ENCODE data around the gene GDF2.

GDF2 gene

DNA sequence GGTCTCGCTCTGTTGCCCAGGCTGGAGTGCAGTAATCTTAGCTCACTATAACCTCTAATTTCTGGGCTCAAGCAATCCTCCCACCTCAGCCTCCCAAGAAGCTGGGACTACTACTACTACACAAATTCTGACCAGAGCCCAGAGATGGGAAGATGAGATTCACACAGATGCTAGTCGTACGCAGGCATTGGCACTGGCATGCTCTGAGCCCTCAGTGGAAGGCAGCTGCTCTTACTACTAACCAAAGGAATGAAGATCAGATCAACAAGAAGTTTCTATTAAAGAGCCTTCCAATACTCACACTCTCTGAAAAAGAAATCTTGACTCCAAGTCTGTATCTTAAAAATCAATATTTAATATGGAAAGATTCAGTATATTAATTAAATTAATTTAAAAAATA lies 10.7 kb downstream of the GDF2 start:
- DNase-seq (ENCODE audit: low read depth in 2 of 2): no peak

DNA sequence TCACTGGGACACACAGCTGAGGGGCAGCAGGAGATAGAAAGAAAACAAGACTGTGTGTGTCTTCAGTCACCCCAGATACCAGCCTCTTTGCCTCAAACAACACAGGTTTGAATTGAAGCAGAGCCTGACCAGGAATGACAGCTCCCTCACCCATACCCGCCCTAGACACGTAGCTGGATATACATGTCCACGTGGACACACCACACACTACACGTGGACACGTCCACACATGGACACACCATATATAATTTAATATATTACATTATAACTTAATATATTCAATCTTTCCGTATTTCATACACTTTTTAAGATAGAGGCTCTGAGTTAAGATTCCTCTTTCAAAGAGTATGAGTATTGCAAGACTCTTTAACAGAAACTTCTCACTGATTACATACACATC lies 11.3 kb downstream of the GDF2 start:
- no peak for DNase-seq (ENCODE audit: low read depth in 2 of 2)

DNA sequence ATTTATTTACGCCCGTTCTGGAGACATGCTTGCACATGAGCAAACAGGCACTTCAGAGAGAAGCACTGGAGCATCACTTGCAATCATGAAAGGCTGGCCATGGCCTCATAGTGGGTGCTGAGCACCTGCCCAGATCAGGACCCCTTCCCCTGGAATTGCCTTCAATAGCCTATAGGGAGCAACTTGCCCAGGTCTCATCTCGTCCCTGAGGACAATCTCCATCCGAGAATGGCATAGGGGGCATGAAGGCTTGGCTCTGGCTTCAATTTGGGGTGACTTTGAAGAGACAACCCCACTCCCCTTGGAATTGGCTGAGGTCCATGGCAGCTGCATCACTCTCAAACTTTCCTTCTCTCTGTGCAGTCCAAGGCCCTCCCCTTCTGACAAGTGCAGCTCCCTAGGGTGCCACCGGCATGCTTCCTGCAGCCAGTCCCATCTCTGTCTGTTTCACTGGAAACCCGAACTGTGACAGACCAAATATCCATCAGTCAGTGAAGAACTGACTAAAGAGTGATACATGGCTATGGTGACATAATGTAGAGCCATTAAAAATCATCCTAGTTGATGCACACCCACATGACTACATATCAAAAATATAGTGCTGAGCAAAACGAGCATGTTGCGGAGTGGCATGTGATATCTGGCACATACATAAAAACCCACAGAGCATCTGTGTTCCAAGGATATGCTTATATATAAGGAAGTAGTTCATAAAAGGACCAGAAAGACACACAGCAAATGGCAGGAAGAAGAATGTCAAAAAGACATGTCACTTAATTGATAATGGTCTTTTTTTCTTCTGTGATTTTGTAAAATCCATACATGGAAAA lies 12.4 kb downstream of the GDF2 start:
- no peak for DNase-seq (ENCODE audit: low read depth in 2 of 2)

DNA sequence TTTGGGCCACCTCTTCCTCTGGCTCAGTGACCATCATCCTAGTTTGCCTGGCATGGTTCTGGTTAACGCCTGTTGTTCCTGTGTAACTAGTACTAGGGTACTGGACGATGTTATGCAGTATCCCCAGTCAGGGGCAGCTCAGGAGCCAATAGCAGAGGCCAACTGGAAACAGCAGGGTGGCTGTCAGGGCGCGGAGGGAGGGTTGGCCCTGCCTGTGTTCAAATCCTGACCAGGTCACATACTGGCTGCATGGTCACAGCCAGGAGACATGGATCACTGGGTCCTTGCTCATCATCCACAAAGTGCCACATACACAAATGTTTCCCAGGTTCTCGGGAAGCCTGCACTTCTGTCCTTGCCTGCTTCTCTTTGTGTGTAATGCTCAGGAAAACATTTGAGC lies 13.7 kb downstream of the GDF2 start:
- DNase-seq (ENCODE audit: low read depth in 2 of 2): no peak

DNA sequence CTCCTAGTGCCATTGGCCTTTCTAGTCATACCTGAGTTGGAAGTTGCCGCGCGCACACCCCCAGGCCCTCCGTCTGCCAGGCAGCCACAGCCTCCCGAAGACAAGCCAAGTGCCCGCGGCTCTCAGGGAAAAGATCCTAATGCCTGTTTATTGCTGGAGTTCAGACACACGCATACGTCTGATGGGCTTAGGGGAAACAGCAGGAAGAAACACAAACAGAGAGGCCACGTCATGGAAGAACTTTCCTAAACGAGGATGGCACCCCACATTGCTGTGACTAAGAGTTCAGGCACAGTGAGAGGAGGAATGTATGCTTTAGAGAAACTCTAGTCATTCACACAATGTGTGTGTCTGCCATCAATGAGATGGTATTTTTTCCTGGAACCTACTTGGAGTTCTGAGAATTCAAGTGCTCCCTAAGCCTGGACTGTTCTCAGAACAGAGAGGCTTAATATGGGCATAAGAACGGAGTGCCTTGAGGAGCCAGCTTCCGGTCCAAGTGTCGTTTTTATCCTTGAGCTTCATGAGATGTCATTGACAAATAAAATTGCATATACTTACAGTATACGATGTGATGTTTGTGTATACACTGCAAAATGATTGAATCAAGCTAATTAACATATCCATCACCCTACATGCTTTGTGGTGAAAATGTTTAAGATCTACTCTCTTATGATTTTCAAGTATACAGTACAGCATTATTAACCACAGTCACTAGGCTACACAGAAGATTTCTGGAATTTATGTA lies 14.3 kb downstream of the GDF2 start:
- DNase-seq (ENCODE audit: low read depth in 2 of 2): no peak

DNA sequence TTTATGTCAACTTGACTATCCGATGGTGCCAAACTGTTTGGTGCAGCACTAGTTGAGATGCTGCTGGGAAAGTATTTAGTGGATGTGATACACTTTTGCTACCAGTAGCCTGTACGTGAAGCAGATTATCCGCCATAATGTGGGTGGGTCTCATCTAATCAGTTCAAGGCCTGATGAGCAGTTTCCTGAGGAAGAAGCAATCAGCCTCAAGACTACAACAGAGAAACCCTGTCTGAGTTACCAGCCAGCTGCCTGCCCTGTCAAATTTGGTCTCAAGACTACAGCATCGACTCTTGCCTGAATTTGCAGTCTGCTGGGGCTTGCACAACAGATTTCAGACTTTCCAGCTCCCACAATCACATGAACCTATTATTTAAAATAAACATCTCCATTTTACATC lies 15.1 kb downstream of the GDF2 start:
- no peak for DNase-seq (ENCODE audit: low read depth in 2 of 2)

DNA sequence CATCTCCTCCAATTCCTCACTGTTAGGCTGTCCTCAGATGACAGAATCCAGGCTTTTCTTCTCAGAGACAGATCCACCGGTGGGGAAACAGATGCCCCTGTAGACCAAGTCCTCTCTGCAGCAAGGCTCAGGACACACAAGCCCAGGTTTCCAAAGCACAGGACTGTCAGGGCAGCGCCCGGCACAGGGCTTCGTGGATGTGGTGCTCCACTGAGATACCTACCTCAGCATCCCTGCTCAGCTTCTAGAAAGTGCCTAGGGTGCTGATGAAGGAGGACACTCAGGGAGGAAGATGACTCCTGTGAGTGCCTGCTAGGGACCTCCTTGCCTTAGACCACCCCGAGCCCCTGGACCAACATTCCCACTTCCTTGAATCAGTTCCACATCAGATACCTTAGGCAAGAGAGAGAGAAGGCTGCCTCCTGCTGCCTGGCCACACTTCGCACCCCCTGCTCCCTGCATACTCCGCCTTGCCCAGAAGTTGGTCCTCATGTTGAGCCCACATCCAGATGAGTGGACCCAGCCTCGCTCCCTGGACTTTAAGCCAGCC lies 17.0 kb downstream of the GDF2 start:
- DNase-seq (ENCODE audit: low read depth in 2 of 2): no peak

DNA sequence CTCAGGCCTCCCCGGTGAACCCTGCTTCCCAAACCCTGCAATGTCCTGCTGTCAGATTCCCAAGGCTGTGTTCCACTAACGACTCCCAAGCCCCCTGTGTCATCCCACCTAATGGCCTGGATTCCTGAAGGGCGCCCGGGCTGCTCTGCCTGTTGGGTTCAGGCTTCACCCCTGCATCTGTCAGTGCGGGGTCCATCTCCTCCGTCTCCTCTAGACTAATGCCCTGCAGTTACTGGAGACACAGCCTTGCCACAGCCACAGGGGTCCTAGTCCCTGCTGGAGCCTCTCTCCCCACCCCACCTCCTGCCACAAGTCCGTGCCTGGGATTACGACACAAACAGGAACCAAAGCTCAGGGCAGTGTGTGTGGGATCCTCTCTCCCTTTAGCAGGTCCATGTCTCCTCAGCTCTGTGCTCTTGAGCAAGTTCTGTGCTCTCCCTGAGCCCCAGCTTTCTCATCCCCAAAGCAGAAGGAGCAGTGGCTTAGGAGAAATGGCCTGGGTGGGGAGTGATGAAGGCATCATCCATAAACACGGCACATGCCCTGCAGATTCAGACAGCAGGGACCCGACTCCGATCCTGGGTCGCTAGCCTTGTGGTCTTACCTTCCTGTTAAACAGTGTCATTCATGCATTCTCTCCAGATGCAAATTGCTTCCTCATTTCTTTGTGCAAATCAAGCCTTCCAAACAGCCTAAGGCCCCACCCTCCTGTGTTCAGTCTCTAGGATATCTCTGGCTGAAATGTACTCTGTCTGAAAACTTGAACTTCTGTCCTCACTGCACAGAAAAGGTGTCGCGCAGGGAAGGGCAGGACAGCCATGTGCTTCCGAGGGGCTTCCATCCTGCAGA lies 17.7 kb downstream of the GDF2 start:
- DNase-seq (ENCODE audit: low read depth in 2 of 2): no peak

DNA sequence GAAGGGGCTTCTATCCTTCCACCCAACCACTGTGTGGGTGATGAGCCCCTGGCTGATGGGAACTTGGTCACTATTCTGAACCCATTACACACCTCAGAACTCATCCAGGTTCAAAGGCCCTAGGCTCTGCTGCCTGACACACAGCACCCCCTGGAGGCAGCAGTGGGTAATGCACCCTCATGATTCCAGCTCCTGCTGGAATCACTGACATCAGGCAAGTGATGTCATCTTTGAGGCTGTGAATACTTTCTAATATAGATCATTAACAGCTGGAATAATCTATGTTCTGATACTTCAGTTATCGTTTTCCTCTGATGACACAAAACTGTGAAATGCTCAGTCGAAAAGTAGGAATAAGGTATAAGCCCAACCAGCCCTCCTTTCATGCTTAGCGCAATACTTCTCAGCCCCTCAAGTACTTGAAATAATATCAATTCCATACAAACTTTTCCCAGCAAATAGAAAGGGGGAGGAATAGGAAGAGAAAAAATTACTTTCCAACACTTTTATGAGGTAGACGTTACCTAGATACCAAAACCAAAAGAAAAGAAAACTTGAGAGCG lies 18.4 kb downstream of the GDF2 start:
- peak; percentile 34 to 40 for DNase-seq (ENCODE audit: low read depth in 2 of 2)

DNA sequence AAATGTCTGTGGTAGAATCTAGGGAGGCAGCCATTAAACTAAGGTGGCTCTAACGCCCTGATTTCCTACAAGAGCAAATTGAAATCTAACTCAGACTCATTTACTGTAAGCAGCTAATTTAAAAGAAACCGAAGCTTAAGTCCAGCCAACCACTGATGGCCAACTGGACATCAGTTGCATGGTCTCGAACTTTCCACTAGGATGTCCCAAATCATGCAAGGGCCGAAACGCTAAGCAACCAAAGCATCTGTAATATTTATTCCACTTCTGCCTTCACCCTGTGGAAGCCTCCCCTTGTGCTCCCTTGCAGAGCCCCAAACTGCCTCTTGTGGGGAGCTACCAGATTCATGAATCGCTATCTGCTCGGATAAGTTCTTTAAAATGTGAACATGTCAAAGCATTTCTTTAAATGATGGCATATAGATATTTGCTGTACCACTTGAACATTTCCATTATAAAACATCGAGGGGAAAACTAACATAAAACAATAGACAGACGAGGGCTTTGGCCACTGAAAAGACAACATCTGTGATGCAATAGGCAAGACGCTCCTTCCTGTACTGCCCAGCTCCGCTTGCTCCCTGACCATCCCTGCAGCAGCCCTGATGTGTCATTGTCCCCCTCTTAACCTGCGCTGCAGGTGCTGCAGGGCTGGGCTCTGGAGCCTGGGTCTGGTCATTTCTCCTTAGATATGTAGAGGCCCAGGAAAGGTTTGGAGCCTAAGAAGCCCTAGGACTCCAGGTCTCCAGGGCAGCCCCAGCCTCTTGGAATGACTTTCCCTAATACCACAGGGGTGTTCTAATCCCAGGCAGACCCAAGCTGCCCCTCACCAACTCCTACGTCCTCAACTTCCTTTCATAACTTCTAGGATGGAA lies 23.0 kb downstream of the GDF2 start:
- no peak for DNase-seq (ENCODE audit: low read depth in 2 of 2)

DNA sequence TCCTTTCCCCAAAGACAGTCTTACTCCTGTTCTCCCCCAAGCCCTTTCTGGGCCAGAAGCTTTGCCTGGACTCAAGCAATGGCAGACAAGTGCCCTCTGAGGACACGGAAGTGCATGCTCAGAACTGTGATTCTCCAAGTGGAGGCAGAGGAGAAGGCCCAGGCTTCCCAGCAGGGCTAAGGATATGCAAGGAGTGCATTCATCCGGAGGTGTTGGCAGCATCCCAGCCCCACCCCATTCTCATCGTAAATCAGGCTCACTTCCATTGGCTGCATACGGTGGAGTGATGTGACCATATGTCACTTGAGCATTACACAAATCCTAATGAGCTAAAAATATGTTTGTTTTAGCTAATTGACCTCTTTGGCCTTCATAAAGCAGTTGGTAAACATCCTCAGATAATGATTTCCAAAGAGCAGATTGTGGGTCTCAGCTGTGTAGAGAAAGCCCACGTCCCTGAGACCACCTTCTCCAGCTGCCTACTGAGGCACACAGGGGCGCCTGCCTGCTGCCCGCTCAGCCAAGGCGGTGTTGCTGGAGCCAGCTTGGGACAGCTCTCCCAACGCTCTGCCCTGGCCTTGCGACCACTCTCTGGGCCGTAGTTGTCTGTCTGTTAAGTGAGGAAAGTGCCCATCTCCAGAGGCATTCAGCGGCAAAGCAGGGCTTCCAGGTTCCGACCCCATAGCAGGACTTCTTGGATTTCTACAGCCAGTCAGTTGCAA lies 24.5 kb downstream of the GDF2 start:
- no peak for DNase-seq (ENCODE audit: low read depth in 2 of 2)

DNA sequence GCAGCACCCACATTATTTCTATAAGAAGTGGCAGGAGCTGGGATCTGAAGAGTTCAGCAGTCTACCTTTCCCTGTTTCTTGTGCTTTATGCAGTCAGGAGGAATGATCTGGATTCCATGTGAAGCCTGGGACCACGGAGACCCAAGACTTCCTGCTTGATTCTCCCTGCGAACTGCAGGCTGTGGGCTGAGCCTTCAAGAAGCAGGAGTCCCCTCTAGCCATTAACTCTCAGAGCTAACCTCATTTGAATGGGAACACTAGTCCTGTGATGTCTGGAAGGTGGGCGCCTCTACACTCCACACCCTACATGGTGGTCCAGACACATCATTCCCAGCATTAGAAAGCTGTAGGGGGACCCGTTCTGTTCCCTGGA lies 25.0 kb downstream of the GDF2 start:
- DNase-seq (ENCODE audit: low read depth in 2 of 2): no peak

DNA sequence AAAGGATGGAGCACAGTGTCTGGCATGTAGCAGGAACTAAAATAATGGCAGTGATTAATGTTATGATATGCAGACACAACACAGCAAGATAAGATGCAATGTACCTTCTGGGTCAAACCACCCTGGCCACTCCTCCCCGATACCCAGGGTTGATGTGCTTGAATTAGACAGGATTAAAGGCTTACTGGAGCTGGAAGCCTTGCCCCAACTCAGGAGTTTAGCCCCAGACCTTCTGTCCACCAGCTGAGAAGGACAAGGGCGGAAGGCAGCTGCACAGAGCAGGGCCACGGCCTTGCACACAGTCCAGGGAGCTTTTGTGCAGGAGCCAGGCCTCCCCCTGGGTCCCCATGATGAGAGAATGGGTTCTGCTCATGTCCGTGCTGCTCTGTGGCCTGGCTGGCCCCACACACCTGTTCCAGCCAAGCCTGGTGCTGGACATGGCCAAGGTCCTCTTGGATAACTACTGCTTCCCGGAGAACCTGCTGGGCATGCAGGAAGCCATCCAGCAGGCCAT lies 25.9 kb downstream of the GDF2 start, which contains the start of gene RBP3:
Gene RBP3 (plus strand): TSS at position 226 of the 514 bp plus-strand sequence. CDS start 122 bp downstream, at position 348.
- no peak for DNase-seq (ENCODE audit: low read depth in 2 of 2)

DNA sequence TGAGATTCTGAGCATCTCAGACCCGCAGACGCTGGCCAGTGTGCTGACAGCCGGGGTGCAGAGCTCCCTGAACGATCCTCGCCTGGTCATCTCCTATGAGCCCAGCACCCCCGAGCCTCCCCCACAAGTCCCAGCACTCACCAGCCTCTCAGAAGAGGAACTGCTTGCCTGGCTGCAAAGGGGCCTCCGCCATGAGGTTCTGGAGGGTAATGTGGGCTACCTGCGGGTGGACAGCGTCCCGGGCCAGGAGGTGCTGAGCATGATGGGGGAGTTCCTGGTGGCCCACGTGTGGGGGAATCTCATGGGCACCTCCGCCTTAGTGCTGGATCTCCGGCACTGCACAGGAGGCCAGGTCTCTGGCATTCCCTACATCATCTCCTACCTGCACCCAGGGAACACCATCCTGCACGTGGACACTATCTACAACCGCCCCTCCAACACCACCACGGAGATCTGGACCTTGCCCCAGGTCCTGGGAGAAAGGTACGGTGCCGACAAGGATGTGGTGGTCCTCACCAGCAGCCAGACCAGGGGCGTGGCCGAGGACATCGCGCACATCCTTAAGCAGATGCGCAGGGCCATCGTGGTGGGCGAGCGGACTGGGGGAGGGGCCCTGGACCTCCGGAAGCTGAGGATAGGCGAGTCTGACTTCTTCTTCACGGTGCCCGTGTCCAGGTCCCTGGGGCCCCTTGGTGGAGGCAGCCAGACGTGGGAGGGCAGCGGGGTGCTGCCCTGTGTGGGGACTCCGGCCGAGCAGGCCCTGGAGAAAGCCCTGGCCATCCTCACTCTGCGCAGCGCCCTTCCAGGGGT lies 26.6 kb downstream of the GDF2 start:
- no peak for DNase-seq (ENCODE audit: low read depth in 2 of 2)

DNA sequence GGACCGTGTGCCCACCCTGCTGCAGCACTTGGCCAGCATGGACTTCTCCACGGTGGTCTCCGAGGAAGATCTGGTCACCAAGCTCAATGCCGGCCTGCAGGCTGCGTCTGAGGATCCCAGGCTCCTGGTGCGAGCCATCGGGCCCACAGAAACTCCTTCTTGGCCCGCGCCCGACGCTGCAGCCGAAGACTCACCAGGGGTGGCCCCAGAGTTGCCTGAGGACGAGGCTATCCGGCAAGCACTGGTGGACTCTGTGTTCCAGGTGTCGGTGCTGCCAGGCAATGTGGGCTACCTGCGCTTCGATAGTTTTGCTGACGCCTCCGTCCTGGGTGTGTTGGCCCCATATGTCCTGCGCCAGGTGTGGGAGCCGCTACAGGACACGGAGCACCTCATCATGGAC lies 27.3 kb downstream of the GDF2 start:
- no peak for DNase-seq (ENCODE audit: low read depth in 2 of 2)

DNA sequence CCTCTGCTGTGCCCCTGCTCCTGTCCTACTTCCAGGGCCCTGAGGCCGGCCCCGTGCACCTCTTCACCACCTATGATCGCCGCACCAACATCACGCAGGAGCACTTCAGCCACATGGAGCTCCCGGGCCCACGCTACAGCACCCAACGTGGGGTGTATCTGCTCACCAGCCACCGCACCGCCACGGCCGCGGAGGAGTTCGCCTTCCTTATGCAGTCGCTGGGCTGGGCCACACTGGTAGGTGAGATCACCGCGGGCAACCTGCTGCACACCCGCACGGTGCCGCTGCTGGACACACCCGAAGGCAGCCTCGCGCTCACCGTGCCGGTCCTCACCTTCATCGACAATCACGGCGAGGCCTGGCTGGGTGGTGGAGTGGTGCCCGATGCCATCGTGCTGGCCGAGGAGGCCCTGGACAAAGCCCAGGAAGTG lies 27.7 kb downstream of the GDF2 start:
- DNase-seq (ENCODE audit: low read depth in 2 of 2): no peak

DNA sequence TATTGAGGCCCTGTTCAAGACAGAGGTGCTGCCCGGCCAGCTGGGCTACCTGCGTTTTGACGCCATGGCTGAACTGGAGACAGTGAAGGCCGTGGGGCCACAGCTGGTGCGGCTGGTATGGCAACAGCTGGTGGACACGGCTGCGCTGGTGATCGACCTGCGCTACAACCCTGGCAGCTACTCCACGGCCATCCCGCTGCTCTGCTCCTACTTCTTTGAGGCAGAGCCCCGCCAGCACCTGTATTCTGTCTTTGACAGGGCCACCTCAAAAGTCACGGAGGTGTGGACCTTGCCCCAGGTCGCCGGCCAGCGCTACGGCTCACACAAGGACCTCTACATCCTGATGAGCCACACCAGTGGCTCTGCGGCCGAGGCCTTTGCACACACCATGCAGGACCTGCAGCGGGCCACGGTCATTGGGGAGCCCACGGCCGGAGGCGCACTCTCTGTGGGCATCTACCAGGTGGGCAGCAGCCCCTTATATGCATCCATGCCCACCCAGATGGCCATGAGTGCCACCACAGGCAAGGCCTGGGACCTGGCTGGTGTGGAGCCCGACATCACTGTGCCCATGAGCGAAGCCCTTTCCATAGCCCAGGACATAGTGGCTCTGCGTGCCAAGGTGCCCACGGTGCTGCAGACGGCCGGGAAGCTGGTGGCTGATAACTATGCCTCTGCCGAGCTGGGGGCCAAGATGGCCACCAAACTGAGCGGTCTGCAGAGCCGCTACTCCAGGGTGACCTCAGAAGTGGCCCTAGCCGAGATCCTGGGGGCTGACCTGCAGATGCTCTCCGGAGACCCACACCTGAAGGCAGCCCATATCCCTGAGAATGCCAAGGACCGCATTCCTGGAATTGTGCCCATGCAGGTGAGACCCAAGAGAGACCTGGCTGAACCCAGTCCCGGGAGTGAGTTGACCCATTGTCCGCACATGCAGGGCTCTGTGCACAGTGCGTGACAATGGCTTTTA lies 28.7 kb downstream of the GDF2 start:
- no peak for DNase-seq (ENCODE audit: low read depth in 2 of 2)

Data from stimulated activated CD8-positive, alpha-beta memory T cell treated with anti-CD3 and anti-CD28 coated beads, Interleukin-7, amount 100 ng/mL, for 4 hours (primary cell).